Measurements from ENCODE around the gene TSPAN1. TPM values are rescaled to one million over a fixed set of nuclear protein-coding genes. Genes with fewer than 3 reads are reported as not detected.

TSPAN1 gene, protein sequence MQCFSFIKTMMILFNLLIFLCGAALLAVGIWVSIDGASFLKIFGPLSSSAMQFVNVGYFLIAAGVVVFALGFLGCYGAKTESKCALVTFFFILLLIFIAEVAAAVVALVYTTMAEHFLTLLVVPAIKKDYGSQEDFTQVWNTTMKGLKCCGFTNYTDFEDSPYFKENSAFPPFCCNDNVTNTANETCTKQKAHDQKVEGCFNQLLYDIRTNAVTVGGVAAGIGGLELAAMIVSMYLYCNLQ
- not detected for total RNA-seq

DNA sequence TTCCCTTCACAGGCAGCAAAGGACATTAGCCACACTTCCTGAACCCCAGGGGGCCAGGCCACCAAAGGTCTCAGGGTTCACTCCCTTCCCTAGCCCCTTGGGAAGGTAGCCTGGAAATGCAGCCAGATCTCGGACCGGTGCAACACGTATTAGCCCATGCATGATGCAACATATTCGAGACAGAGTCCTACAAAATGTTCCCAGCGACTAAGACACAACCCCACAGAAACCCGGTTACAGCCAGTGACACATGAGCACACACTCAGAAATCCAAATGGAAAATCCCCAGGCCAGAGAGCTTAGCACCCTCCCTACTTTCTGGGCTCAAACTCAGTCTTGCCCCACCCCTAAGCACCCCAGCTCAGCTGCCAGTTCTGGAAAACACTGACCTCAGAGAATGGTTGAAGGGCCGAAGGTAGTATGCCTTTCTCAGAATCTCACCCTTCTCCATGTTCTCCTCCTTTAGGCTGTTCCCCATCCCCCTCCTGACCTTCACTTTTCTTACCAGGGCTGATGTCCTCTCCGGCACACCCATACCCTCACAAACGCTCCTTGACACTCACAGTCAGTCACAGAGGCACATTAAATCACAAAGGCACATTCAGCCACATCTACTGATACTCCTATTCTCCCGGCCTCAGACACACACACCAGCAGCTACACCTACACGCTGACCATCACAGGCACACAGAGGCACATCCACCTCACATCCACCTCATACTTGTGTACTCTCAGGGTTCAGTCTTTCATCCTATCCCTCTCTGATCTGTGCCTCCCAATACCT lies at the start of gene TSPAN1:
TSPAN1 (plus strand) TSS at position 640 of the 784 bp plus-strand sequence. CDS start 6,021 bp downstream, outside the sequence.
- Mint-ChIP-seq H3K36me3 (no peaks in the 10 kb centered on the region), H3K27ac (no peak within 1 kb of the TSS), H3K9me3 (no peaks in the 10 kb centered on the region)
- ATAC-seq, result no peak
- DNase-seq (ENCODE audit: low spot score in 2 of 2), result no peak

DNA sequence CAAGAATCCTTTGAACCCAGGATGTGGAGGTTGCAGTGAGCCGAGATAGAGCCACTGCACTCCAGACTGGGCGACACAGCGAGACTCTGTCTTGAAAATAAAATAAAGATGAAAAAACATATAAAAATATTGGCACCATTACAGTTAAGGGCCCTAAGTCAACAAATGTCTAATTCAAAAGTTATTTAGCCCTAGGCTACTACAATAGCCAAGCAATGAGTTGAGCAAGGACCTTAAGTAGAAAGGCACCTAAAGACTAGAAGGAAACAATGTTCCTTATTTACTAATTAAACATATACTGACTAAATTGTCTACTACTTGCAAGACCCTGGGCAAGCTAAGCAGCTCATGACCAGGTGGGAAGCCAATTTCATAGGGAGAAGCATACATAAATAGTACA lies 46.5 kb upstream of the TSPAN1 start:
- no peaks in the 10 kb centered on the region for H3K9me3 Mint-ChIP-seq
- no peak overlapping the region for H3K27ac Mint-ChIP-seq
- DNase-seq (ENCODE audit: low spot score in 2 of 2) (no peak), ATAC-seq (no peak)
- H3K36me3 Mint-ChIP-seq, result peaks cover 0 to 14% of the 10 kb centered on the region in 2 donors

DNA sequence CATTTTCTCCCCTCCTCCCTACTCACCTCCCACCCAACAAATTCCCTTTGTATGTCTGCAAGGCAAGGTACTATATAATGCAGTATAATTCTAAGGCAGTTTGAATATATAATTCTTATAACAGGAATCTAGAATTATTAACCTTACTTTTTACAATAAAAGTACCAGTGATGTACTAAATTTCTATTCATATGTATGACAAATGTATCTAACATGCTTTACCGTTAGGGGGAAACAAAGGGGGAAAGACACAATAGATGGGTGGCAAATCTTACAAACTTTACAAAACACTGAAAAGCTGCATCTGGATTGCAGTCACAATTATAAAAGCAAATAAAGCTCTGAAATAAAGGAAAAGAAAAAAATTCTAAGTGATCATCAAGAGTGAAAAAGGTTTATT lies 44.8 kb upstream of the TSPAN1 start:
- Mint-ChIP-seq H3K36me3 (peaks cover 0 to 20% of the 10 kb centered on the region in 2 donors), H3K27ac (no peak overlapping the region), H3K9me3 (no peaks in the 10 kb centered on the region)
- ATAC-seq (no peak), DNase-seq (ENCODE audit: low spot score in 2 of 2) (no peak)

DNA sequence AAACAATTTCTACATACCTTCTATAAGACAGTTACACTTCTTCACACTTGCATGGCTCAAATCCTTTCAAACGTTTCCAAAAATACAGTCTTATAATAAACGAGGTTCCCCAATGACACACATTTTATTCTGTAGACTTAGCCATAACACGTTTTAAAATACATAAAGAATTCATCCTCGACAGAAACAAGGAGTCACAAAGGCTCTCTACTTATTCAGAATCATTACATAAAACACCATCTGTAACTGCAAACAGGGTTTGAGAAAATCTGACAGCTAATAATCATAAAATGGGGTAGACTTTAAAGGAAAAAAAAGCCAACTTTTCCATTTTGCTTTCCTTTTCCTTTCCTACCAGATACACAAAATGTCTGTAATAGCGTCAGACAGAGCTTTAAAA lies 44.3 kb upstream of the TSPAN1 start:
- ATAC-seq (no peak), DNase-seq (ENCODE audit: low spot score in 2 of 2) (no peak)
- Mint-ChIP-seq H3K9me3 (no peaks in the 10 kb centered on the region), H3K36me3 (peaks cover 0 to 20% of the 10 kb centered on the region in 2 donors), H3K27ac (no peak overlapping the region)

DNA sequence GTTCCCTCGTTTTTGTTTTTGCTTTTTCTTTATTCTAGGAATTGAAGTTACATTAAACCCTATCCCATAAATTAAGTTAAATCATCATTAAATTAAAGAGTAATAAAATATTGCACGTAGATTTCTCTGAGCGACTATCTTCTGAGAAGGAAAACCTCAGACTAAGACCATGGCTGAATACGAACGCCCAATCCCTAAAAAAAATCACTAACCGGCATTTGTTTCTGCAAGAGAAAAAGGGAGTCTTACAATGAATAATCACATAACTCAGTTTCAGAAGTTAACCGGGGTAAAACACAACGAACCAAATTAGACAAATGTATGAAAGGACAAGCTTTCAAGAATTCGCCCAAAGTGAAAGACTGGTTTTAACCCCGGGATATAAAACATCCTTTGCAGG lies 43.8 kb upstream of the TSPAN1 start:
- DNase-seq (ENCODE audit: low spot score in 2 of 2), result no peak
- H3K36me3 Mint-ChIP-seq, result peaks cover 0 to 20% of the 10 kb centered on the region in 2 donors
- ATAC-seq, result no peak
- no peak overlapping the region for H3K27ac Mint-ChIP-seq
- no peaks in the 10 kb centered on the region for H3K9me3 Mint-ChIP-seq

DNA sequence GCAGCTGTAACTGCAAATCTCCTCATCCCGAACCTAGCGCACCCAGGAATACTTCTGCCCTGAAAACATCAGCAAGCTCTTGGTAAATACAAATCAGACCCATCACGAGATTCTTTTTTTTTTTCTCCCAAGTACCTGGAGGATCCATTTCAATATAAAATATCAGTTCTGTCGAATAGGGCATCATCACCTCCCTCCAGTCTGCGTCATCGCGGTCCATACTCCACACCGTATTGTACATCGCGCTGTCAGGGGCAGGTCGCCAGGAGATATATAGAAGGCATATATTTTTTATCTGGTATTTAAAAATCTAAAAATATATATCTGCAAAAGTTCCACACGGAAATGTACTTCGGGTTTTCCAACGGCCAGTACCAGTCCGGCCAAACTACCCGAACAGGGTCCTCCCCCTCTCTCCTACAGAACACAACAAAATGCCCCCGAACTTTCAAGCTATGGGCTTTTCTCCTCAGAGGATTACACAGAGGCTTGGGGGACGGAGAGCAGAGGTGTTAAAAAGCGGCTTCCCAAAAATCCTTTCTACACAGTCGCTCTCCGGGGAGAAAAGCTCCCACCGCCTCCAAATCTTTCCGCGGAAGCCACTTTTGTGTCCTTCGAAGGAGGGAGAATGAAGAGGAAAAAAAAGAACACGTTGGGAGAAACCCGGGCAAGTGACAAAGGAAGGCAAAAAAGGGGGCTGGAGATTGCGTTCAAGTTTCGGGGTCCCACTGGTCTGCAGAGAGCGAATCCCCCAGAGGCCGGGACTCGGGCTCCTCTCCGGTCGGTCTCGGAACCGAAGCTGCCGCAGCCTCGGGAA lies 43.0 kb upstream of the TSPAN1 start:
- ATAC-seq (no peak), DNase-seq (ENCODE audit: low spot score in 2 of 2) (peak in 1 of 2 donors; percentile 8)
- Mint-ChIP-seq H3K36me3 (peaks cover 0 to 20% of the 10 kb centered on the region in 2 donors), H3K9me3 (no peaks in the 10 kb centered on the region), H3K27ac (peak overlapping the region; percentile 52 to 91)

DNA sequence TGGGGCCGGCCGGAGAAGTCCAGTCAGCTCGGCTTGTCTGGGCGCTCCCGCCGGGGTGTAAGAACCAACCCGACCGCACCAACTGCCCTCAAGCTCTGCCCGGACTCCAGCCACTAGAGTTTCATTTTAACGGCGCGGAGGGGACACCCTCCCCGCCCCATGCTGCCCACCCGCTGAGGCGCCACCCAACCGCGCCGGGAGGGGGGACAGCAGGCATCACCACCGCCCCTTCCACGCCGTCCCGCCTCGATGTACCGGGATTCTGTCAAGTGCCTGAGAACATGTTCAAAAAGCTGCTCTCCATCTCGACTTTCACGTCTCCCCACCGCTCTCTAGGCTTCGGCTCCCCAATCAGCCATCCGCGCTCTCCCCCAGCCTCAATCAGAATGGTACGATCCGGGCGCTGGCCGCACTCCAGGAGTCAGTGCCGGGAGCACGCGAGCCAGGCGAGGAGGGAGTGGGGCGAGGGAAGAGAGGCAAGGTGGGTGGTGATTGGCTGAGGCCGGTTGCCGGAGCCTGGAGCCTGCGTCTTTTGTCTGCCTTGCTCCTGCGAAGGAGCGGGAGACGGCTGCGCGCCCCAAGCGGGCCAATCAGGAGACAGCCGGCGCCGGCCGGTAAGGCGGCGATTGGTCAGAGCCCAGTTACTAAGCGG lies 42.2 kb upstream of the TSPAN1 start, which contains the start of gene PIK3R3:
PIK3R3 (minus strand) TSS at position 101 of the 652 bp plus-strand sequence. CDS start 677 bp downstream, outside the sequence.
- ATAC-seq (peak; percentile 94 to 98), DNase-seq (ENCODE audit: low spot score in 2 of 2) (peak; percentile 83 to 92)
- peak within 1 kb of the TSS; percentile 91 to 93 for H3K27ac Mint-ChIP-seq
- H3K36me3 Mint-ChIP-seq, result peaks cover 0 to 20% of the 10 kb centered on the region in 2 donors
- no peaks in the 10 kb centered on the region for H3K9me3 Mint-ChIP-seq

DNA sequence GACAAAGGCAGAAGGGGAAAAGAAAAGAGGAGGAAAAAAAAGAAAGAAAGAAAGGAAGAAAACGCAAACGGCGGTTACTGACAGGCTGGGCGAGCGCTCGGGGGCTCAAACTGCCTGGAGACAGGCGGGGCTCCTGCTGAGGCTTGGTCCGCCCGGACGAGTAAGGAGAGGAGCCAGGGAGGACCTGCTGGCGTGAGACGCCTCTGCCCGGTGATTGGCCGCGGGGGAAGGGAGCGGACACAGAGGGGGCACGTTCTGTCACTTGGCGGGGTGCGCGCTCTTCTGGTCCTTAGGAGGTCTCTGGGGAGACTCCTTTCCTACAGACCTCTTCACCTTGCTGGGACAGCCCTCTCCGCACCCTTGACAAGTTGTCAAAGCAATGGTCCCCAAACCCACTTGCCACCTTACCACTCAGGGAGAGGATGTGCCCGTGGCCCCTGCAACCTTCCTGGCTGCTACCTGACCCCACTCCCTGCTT lies 41.7 kb upstream of the TSPAN1 start:
- ATAC-seq, result peak; percentile 50 to 55
- Mint-ChIP-seq H3K9me3 (no peaks in the 10 kb centered on the region), H3K27ac (peak overlapping the region in 1 of 2 donors; percentile 91), H3K36me3 (peaks cover 0 to 20% of the 10 kb centered on the region in 2 donors)
- DNase-seq (ENCODE audit: low spot score in 2 of 2), result peak in 1 of 2 donors; percentile 56

DNA sequence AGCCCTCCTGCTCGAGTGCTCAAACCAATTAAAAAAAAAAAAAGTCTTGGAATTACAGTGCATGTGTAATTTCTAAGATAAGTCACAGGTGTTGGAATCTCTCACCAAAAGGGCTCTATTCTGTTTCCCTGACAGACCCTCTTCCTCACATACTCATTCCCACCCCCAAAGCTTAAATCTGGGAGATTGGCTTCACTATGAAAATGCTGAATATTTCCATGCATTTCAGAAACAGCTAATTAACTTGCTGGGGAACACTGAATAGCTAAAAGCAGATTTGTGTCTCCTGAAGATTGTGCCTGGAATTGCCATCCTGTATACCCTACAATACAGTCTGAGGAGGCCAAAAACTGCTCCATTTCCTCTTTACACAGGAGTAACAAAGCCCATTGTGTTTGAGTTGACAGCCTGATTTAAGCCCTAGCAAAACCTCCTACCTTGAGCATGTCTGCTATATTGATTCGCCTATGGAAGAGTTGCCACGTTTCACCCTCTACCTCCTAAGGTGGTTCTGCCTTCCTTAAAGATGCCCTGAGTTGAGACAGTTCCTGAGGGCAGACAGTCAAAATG lies 41.0 kb upstream of the TSPAN1 start:
- H3K36me3 Mint-ChIP-seq, result peaks cover 0 to 20% of the 10 kb centered on the region in 2 donors
- DNase-seq (ENCODE audit: low spot score in 2 of 2) (no peak), ATAC-seq (no peak)
- H3K9me3 Mint-ChIP-seq, result no peaks in the 10 kb centered on the region
- peak overlapping the region in 1 of 2 donors; percentile 91 for H3K27ac Mint-ChIP-seq

DNA sequence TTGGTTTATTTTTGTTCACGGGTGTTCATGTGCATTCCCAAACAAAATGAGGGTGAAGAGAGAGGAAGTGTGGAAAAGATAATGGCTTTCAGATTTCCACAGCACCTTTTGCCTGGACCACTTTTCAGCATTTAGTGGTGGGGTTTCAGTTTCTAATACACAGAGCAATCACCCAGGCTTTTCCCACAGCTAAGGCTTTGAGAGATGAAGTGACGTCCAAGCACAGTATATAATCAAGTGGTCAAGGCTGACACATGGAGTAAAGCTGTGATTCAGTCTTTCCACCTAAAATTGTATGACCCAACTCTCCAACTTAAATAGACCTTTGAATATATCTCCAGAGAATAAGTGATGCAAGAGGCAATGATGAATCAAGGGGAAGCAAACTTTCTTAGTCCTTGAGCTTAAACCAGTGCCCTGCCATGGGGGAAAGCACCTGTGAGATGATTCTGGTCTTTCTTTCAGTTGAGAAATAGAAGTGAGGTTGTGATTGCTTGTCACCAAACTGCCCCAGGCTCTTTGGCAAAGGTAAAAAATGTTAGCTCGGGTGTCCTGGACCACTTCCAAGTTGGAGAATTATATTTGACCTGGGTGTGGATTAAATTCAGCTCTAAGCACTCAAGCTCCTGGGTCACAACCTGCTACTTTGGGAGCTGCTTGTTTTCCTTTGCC lies 40.1 kb upstream of the TSPAN1 start:
- ATAC-seq, result peak in 1 of 2 donors; percentile 38
- H3K9me3 Mint-ChIP-seq, result no peaks in the 10 kb centered on the region
- no peak for DNase-seq (ENCODE audit: low spot score in 2 of 2)
- peaks cover 0 to 20% of the 10 kb centered on the region in 2 donors for H3K36me3 Mint-ChIP-seq
- no peak overlapping the region for H3K27ac Mint-ChIP-seq

DNA sequence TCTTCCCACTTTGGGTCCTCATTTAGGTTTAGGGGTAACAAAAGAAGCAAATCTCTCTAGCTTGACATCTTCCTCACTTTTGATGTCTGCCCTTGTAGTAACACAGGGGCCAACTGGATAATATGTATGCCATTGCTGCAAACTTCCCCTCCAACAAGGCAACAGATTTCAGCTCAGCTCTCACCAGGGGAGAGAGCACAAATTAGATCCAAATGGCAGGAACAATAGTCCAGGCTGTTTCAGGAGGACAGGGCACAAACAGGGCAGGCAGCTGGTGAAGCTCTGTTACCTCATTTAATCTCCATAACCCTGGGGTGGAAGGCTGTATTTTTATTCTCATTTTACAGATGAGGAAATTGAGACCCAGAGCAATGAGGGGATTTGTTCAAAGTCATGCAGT lies 38.2 kb upstream of the TSPAN1 start:
- H3K27ac Mint-ChIP-seq, result no peak overlapping the region
- H3K9me3 Mint-ChIP-seq, result no peaks in the 10 kb centered on the region
- ATAC-seq (no peak), DNase-seq (ENCODE audit: low spot score in 2 of 2) (no peak)
- peaks cover 0 to 20% of the 10 kb centered on the region in 2 donors for H3K36me3 Mint-ChIP-seq

DNA sequence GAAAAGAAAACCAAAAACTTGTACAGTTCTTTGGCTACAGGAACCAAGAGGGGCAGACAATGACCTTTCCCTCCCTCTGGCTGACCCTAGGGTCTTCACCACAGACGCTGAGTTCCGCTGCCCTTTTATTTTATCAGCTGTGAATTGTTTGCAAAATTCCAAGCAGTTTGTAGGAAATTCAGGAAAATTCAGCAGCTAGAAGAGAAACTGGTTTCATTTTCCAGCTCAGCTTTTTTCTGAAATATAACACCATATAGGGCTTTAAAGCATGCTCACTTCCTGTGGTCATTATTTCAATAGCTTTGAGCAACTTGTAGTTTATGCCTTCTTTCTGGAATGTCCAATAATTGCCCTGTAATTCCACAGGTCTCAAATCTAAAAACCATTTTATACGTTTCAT lies 37.0 kb upstream of the TSPAN1 start:
- DNase-seq (ENCODE audit: low spot score in 2 of 2) (no peak), ATAC-seq (no peak)
- no peaks in the 10 kb centered on the region for H3K9me3 Mint-ChIP-seq
- H3K27ac Mint-ChIP-seq, result no peak overlapping the region
- peaks cover 0 to 9% of the 10 kb centered on the region in 2 donors for H3K36me3 Mint-ChIP-seq

DNA sequence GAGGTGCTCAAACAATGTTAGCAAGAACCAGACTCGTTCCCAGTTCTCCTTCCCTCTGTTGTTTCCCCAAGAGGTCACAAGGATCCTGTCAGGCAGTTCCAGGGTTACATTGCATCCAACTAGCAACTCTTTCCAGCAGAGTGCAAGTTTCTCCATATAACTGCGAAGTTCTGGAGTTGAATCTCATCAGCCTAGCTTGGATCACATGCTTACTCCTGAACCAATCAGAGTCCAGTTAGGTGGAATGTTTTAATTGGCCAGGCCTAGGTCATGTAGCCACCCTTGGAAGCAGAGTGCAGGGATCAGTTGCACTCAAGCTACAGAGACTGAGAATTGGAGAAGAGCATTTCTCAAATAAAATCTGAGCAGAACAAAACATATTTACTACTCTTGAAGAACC lies 26.6 kb upstream of the TSPAN1 start:
- Mint-ChIP-seq H3K27ac (no peak overlapping the region), H3K9me3 (no peaks in the 10 kb centered on the region), H3K36me3 (no peaks in the 10 kb centered on the region)
- no peak for DNase-seq (ENCODE audit: low spot score in 2 of 2)
- no peak for ATAC-seq

DNA sequence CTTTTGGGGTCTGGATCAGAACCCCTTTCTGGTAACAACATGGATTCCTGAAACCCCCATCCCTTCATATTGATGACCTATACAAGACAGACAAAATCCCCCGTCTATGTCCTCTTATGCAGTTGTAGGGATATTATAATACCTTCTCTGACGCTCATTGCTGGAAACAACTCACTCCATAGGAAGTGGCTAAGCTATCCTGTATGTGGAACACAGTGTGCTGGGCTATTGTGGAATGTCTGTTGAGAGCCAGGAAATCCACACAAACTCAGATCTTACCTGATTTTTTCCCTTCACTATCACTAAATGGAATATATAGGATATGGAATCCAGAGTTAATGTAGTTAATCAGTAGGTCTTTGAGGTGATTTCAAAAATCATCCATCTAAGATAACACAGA lies 24.8 kb upstream of the TSPAN1 start:
- ATAC-seq (no peak), DNase-seq (ENCODE audit: low spot score in 2 of 2) (no peak)
- H3K36me3 Mint-ChIP-seq, result no peaks in the 10 kb centered on the region
- no peaks in the 10 kb centered on the region for H3K9me3 Mint-ChIP-seq
- H3K27ac Mint-ChIP-seq, result no peak overlapping the region

DNA sequence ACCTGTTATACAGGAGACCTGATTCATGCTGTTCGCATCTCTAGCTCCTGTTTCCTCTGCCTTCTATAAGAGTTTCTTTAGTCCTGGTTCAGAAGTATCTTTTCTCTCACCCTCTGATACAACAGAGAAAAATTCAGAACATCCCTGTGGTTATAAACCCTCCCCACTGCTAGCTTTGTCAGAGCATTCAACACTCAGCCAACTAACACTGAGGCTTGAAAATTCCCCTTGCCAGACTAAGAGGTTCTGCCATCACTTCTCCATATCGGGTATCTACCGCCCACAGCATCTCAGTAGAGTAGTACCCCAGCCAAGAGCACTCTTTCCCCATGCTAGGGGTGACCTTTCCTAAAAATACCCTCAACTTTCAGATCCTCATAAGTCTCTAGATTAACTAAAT lies 22.9 kb upstream of the TSPAN1 start:
- ATAC-seq (no peak), DNase-seq (ENCODE audit: low spot score in 2 of 2) (no peak)
- H3K36me3 Mint-ChIP-seq, result no peaks in the 10 kb centered on the region

DNA sequence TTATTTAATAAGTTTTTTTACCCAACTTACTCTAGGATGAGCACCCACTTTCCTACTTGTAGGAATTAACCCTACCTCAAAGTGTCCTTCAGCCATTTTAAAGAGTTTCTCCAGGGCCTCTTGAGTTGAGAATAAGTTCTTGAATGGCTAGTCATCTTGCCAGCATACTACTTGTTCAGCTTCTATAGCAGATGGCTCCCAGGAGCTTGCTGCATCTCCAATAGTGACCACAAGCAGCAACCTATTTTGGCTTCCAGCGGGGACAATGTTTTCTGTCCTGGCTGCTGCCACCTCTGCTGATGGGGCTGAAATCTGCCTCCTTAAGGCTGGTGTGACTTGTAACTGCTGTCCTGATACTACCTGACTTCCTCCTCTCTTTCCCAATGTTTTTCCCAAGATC lies 21.7 kb upstream of the TSPAN1 start:
- H3K27ac Mint-ChIP-seq, result no peak overlapping the region

More for the DNA sequence above, 22.9 kb upstream of the TSPAN1 start:
- Mint-ChIP-seq H3K9me3 (no peaks in the 10 kb centered on the region), H3K27ac (no peak overlapping the region)

More for the DNA sequence above, 21.7 kb upstream of the TSPAN1 start:
- no peaks in the 10 kb centered on the region for H3K9me3 Mint-ChIP-seq
- DNase-seq (ENCODE audit: low spot score in 2 of 2), result no peak
- no peaks in the 10 kb centered on the region for H3K36me3 Mint-ChIP-seq
- no peak for ATAC-seq
